ENCODE results near the gene PDZRN3. TPM values are rescaled to one million over a fixed set of nuclear protein-coding genes. Genes with fewer than 3 reads are reported as not detected.

PDZRN3 gene
- total and polyA plus RNA-seq, 8 donors, result 4.5 to 10.9 (median 7.4) TPM

DNA sequence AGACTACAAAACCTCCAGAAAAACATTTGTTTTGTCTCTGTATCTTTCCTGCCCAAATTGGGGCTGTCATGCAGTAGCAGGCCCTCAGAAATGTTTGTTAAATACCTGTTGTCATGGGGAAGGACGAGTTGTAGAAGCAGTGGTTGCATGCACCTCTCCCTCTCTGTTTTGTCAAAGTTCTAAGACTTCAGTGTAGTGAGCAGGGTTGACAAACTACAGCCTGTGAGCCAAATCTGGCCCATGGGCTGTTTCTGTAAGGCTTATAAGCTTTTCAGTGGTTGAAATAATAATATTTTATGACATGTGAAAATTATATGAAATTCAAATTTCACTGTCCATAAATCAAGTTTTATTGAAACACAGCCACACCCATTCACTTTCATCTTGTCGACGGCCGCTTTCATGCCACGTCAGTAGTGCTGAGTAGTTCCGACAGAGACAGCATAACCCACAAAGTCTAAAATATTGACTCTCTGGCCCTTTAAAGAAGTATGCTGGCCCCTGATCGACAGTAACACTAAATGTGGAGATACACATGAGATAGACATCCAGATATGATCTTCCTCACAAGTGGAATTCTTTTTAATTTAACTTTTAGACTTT, 102.9 kb downstream of the PDZRN3 start:
- WGBS, 2 donors, result 83 to 87% methylated on average over 7 of the region's 7 CpGs
- H3K27ac ChIP-seq, result no peak overlapping the region
- FAIRE-seq (no peak), DNase-seq (no peak), ATAC-seq (no peak)
- intact Hi-C loops (cut with DNase I), result no loop called here
- TF ChIP-seq, protein P1, sequence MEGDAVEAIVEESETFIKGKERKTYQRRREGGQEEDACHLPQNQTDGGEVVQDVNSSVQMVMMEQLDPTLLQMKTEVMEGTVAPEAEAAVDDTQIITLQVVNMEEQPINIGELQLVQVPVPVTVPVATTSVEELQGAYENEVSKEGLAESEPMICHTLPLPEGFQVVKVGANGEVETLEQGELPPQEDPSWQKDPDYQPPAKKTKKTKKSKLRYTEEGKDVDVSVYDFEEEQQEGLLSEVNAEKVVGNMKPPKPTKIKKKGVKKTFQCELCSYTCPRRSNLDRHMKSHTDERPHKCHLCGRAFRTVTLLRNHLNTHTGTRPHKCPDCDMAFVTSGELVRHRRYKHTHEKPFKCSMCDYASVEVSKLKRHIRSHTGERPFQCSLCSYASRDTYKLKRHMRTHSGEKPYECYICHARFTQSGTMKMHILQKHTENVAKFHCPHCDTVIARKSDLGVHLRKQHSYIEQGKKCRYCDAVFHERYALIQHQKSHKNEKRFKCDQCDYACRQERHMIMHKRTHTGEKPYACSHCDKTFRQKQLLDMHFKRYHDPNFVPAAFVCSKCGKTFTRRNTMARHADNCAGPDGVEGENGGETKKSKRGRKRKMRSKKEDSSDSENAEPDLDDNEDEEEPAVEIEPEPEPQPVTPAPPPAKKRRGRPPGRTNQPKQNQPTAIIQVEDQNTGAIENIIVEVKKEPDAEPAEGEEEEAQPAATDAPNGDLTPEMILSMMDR (IDR thresholded peaks at IDR 0.05), result no peak
- no peak overlapping the region for H3K4me3 ChIP-seq
- no peaks in the 10 kb centered on the region for H3K36me3 ChIP-seq
- H3K27me3 ChIP-seq, result no peaks in the 10 kb centered on the region
- no peaks in the 10 kb centered on the region for H3K4me1 ChIP-seq
- H3K9me3 ChIP-seq, result no peaks in the 10 kb centered on the region

DNA sequence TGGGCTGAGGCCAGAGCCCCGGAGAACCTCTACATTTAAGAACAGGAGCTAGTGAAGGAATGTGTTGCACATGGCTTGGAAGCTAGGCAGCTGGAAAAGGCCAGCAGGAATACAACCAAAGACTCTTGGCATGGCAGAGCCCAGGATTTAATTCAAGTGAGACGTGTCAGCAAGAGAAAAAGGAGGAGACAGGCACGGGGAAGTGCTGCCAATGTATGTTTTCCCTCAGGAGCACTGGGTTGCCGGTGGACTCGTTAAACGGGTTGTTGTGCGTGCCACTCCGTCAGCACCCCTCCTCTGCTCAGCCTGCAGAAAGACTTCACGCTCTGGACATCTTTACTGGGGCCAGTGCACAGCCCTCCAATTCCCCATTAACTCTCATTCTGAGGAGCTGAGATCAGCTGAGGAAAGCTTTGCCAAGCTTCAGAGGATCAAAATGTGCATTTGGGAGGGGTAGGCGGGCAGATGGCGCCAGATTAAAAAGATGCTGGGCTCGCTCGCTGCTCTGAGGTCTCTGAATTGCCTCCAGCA, 103.7 kb downstream of the PDZRN3 start:
- Histone ChIP-seq H3K4me1 (no peaks in the 10 kb centered on the region), H3K27ac (no peak overlapping the region), H3K36me3 (no peaks in the 10 kb centered on the region), H3K4me3 (no peak overlapping the region), H3K9me3 (no peaks in the 10 kb centered on the region), H3K27me3 (no peaks in the 10 kb centered on the region)
- TF ChIP-seq, protein P1 (IDR thresholded peaks at IDR 0.05), result no peak
- ATAC-seq, result peak in 3 of 4 donors; percentile 40 to 53 (median 47)
- 78 to 82% methylated on average over 13 of the region's 13 CpGs for WGBS, 2 donors
- DNase-seq, result no peak
- FAIRE-seq, result peak; percentile 79
- intact Hi-C loops (cut with DNase I), result no loop called here

DNA sequence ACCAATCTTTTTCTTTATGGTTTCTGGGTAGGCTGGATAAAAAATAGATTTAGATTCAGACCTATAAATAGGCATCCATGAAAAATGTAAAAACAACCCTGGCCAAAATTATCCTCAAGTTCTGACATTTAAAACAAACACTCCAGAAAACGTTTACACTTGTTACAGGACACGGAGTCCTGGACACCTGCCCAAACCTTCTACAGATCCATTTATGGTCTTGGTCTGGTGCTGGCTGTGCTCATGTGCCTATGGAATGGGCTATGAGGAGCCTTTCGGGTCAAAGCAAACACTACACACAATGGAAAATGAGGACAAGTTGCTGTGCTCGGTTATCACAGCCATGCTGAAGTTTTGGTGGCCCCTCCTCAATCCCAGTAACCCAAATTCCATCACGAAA, 108.1 kb downstream of the PDZRN3 start:
- WGBS, 2 donors, result 46 to 49% methylated on average over 5 of the region's 5 CpGs
- H3K36me3 ChIP-seq, result no peaks in the 10 kb centered on the region
- H3K4me1 ChIP-seq, result peaks cover 0 to 14% (median 14%) of the 10 kb centered on the region in 3 donors
- H3K4me3 ChIP-seq, result no peak overlapping the region
- TF ChIP-seq, protein P1 (IDR thresholded peaks at IDR 0.05), result no peak
- FAIRE-seq (peak; percentile 89), ATAC-seq (peak in 2 of 4 donors; percentile 15 to 25), DNase-seq (no peak)
- H3K9me3 ChIP-seq, result no peaks in the 10 kb centered on the region
- H3K27me3 ChIP-seq, result no peaks in the 10 kb centered on the region
- H3K27ac ChIP-seq, result no peak overlapping the region
- intact Hi-C loops (cut with DNase I), result loop anchor here in 1 of 3 donors (10.0 kb wide), 1 partner anchor 328 kb away; no protein-coding TSS in a partner anchor

DNA sequence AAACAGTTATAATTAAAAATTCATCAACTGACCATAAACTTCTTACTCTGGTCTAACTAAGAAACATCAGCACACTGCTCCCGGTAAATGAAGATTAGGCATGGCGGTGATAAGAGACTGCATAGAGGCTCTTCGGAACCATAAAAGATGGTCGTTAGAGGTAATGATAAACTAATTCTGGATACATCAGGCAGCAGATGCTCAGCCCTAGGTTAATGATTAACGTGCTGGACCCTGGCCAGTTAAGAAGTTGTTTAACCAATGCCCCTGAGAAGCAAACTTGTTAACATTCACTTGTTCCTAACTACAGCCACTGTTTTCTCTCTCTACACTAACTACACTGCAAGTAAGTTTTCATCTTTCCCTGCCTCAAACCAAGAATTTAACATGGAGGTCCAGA, 111.5 kb downstream of the PDZRN3 start:
- Histone ChIP-seq H3K4me1 (peaks cover 0 to 14% (median 14%) of the 10 kb centered on the region in 3 donors), H3K4me3 (no peak overlapping the region), H3K9me3 (no peaks in the 10 kb centered on the region), H3K27ac (no peak overlapping the region), H3K27me3 (no peaks in the 10 kb centered on the region), H3K36me3 (no peaks in the 10 kb centered on the region)
- TF ChIP-seq, protein P1 (IDR thresholded peaks at IDR 0.05), result no peak
- ATAC-seq (peak; percentile 70 to 87 (median 78)), DNase-seq (peak in 5 of 6 donors; percentile 71 to 86 (median 76)), FAIRE-seq (peak; percentile 83)
- 10 to 13% methylated on average over 5 of the region's 5 CpGs for WGBS, 2 donors
- intact Hi-C loops (cut with DNase I), result loop anchor here in 1 of 3 donors (10.0 kb wide), 1 partner anchor 332 kb away; no protein-coding TSS in a partner anchor

All from pancreas (tissue), 10 donors.